H1 (cell line): ENCODE measurements around the gene AGO3. TPM values are rescaled to one million over a fixed set of nuclear protein-coding genes. Genes with fewer than 3 reads are reported as not detected.

Source experiments
- ASH2L ChIP-seq: fragments of 200-600, 300-600 bp; sonication (generic); IDR thresholded peaks from one replicate; pipeline ENCODE4 v1.7.1; 2017; ENCODE audit warnings: low read length
- ATF2 ChIP-seq: IDR thresholded peaks from 2 replicates; pipeline ENCODE4 v1.6.1; 2012; ENCODE audit warnings: low read length, inconsistent platforms
- KDM4A ChIP-seq: IDR thresholded peaks from one replicate; pipeline ENCODE4 v1.7.1; 2012; ENCODE audit warnings: low read depth, mild to moderate bottlenecking, moderate library complexity, low read length, inconsistent platforms; ENCODE audit not compliant: severe bottlenecking
- NRF1 ChIP-seq: IDR thresholded peaks from 2 replicates; pipeline ENCODE4 v1.6.1; 2011; ENCODE audit warnings: mild to moderate bottlenecking, low read depth, low read length, improper control_type of control experiment
- SP1 ChIP-seq: IDR thresholded peaks from 2 replicates; pipeline ENCODE4 v1.6.1; 2011; ENCODE audit warnings: low read depth, low read length
- polyA plus RNA-seq, 7 experiments: library from polyadenylated mRNA; depleted of rRNA in 3 of 7; stranded (reverse) in 5 of 7; unstranded in 2 of 7; fragments of >200 nt in 5 of 7; fragments of 200-250 nt in 2 of 7; gene quantifications; 1 replicate in 5 of 7; 2 replicates in 1 of 7; 4 replicates in 1 of 7; pipeline versions ENCODE4 v1.2.1 to v1.2.3, GENCODE V29; 2011 to 2013; ENCODE audit warnings: missing spikeins in 2 of 7, mixed read lengths in 2 of 7
- total RNA-seq: library from RNA; stranded (reverse); fragmentation: NEBNext Ultra II Directional; extraction: Animal tissue kit (Norgen Biotek cat#: 25700); gene quantifications from 2 replicates; pipeline ENCODE4 v1.2.1, GENCODE V29; 2021

The AGO3 gene
- total and polyA plus RNA-seq, 2 of the 8 experiments (the other 6 are each of a cell fraction or from before 2014, with no cell fraction given), result 10.7 to 26.4 TPM

GRCh38 chr1:35914717-35915116, 16.2 kb upstream of the AGO3 start (continued):
- TF ChIP-seq NRF1 (no peak), ASH2L (no peak), SP1 (no peak), ATF2 (no peak), KDM4A (no peak)
